ENCODE data around the gene FOS. TPM values are rescaled to one million over a fixed set of nuclear protein-coding genes. Genes with fewer than 3 reads are reported as not detected.
"Not testable (repeated sequence)": the region's sequence is repeated elsewhere in the genome, so short reads cannot be mapped to it uniquely, and the experiment has no call there.

FOS gene
- total RNA-seq, 1 experiment from 2014 or later, result 2.2 TPM

- no peak for DNase-seq (ENCODE audit: low spot score)
Observed at GRCh38 chr14:75294649-75295033, 16.0 kb downstream of the FOS start.

GRCh38 chr14:75295061-75295461 lies 16.4 kb downstream of the FOS start:
- DNase-seq (ENCODE audit: low spot score), result no peak

GRCh38 chr14:75295491-75296345 lies 17.1 kb downstream of the FOS start:
- peak; percentile 29 for DNase-seq (ENCODE audit: low spot score)

- no peak for DNase-seq (ENCODE audit: low spot score)
Observed at GRCh38 chr14:75297411-75298040, 18.9 kb downstream of the FOS start.

GRCh38 chr14:75298187-75298965 lies 19.7 kb downstream of the FOS start:
- DNase-seq (ENCODE audit: low spot score), result no peak

- no peak for DNase-seq (ENCODE audit: low spot score)
Observed at GRCh38 chr14:75299059-75299458, 20.4 kb downstream of the FOS start.

GRCh38 chr14:75299576-75299975 lies 20.9 kb downstream of the FOS start:
- no peak for DNase-seq (ENCODE audit: low spot score)

GRCh38 chr14:75301666-75302325 lies 23.2 kb downstream of the FOS start:
- DNase-seq (ENCODE audit: low spot score), result no peak

GRCh38 chr14:75303381-75303789 lies 24.8 kb downstream of the FOS start:
- DNase-seq (ENCODE audit: low spot score), result peak; percentile 51

- DNase-seq (ENCODE audit: low spot score), result not testable (repeated sequence)
Observed at GRCh38 chr14:75306410-75306809, 27.8 kb downstream of the FOS start.

GRCh38 chr14:75306927-75307699 lies 28.5 kb downstream of the FOS start:
- DNase-seq (ENCODE audit: low spot score), result no peak

GRCh38 chr14:75307700-75308379 lies 29.2 kb downstream of the FOS start:
- peak; percentile 41 for DNase-seq (ENCODE audit: low spot score)

GRCh38 chr14:75308991-75309390 lies 30.4 kb downstream of the FOS start:
- DNase-seq (ENCODE audit: low spot score), result not testable (repeated sequence)

GRCh38 chr14:75309561-75309960 lies 30.9 kb downstream of the FOS start:
- not testable (repeated sequence) for DNase-seq (ENCODE audit: low spot score)

GRCh38 chr14:75310295-75311111 lies 31.9 kb downstream of the FOS start:
- DNase-seq (ENCODE audit: low spot score), result no peak

- DNase-seq (ENCODE audit: low spot score), result no peak
Observed at GRCh38 chr14:75311356-75311755, 32.7 kb downstream of the FOS start.

- DNase-seq (ENCODE audit: low spot score), result no peak
Observed at GRCh38 chr14:75312341-75312740, 33.7 kb downstream of the FOS start.

- no peak for DNase-seq (ENCODE audit: low spot score)
Observed at GRCh38 chr14:75313294-75313693, 34.7 kb downstream of the FOS start.

GRCh38 chr14:75315144-75315543 lies 36.5 kb downstream of the FOS start:
- DNase-seq (ENCODE audit: low spot score), result peak; percentile 30

- DNase-seq (ENCODE audit: low spot score), result no peak
Observed at GRCh38 chr14:75317148-75317547, 38.5 kb downstream of the FOS start.
